ENCODE data around the gene PEPD. TPM values are rescaled to one million over a fixed set of nuclear protein-coding genes. Genes with fewer than 3 reads are reported as not detected.
A peak's percentile ranks its signal among the peaks of the same experiment; 100 is the strongest.

PEPD gene
- total RNA-seq, 2 donors from 2014 or later: 52.2 to 67.9 TPM

DNA sequence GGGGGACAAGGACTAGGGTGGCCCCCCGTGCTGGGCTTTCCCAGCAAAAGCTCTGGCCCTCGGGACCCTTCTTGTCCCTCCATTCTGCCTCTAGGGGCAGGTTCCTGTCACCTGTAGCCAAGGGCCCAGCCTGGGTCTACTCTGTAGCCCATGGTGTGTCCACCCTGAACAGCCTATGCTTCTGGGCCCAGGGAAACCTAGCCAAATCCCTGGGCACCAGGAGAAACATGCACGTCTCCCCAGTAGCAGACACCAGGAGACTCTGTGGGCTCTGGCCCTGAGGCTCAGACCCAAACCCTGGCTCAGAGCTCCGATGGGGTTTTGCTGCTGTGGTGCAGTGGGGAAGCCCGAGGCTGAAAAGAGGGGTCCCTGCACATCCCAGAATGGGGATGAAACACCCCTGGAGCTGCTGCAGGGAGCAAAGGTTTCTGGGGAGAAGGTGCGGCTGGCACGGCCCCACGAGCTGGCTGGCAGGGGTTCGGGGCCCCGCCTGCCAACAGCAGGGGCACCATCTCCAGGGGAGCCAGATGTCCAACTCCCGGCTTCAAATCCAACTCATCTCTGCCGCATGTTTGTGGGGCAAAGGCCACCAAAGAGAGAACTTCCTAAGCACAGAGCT, 129.9 kb downstream of the PEPD start:
- no peaks in the 10 kb centered on the region for H3K27me3 Mint-ChIP-seq (ENCODE audit: insufficient read depth)
- DNase-seq: no peak
- H3K4me3 ChIP-seq (ENCODE audit: low read length): no peak overlapping the region
- H3K27ac ChIP-seq (ENCODE audit: low read depth, low read length): no peak overlapping the region
- no peaks in the 10 kb centered on the region for H3K9me3 Mint-ChIP-seq
- no peak overlapping the region for H3K9ac ChIP-seq (ENCODE audit: extremely low read depth, low read length, poor library complexity, severe bottlenecking)
- 86 to 94% methylated on average over 10 to 12 of the region's 12 CpGs for WGBS, 2 experiments (ENCODE audit: insufficient coverage in 1 of 2, insufficient read length in 1 of 2)
- peak; percentile 50 for TF ChIP-seq CTCF (conservative IDR thresholded peaks at IDR 0.05)
- H3K4me1 ChIP-seq (ENCODE audit: control insufficient read depth, insufficient read depth, low read length): peaks cover under 1% of the 10 kb centered on the region
- peaks cover 5% of the 10 kb centered on the region for H3K36me3 ChIP-seq (ENCODE audit: control insufficient read depth, insufficient read depth, low read length)
- peaks cover 7% of the 10 kb centered on the region for H3K36me3 Mint-ChIP-seq (ENCODE audit: low read depth)
- H3K4me3 Mint-ChIP-seq: no peak overlapping the region
- H3K4me1 Mint-ChIP-seq: peaks cover 5% of the 10 kb centered on the region
- no peak overlapping the region for H3K27ac Mint-ChIP-seq
- no peaks in the 10 kb centered on the region for H3K9me3 ChIP-seq (ENCODE audit: control insufficient read depth, low read length)
- no peaks in the 10 kb centered on the region for H3K27me3 ChIP-seq (ENCODE audit: control insufficient read depth, insufficient read depth, low read length, poor library complexity, severe bottlenecking)

GRCh38 chr19:33390908-33391630, 130.5 kb downstream of the PEPD start:
- Mint-ChIP-seq H3K36me3 (ENCODE audit: low read depth) (peaks cover 8% of the 10 kb centered on the region), H3K9me3 (no peaks in the 10 kb centered on the region), H3K27ac (no peak overlapping the region), H3K27me3 (ENCODE audit: insufficient read depth) (no peaks in the 10 kb centered on the region), H3K4me3 (no peak overlapping the region), H3K4me1 (peaks cover 5% of the 10 kb centered on the region)
- Histone ChIP-seq H3K36me3 (ENCODE audit: control insufficient read depth, insufficient read depth, low read length) (peaks cover 9% of the 10 kb centered on the region), H3K4me3 (ENCODE audit: low read length) (no peak overlapping the region), H3K9ac (ENCODE audit: extremely low read depth, low read length, poor library complexity, severe bottlenecking) (no peak overlapping the region), H3K9me3 (ENCODE audit: control insufficient read depth, low read length) (no peaks in the 10 kb centered on the region), H3K27me3 (ENCODE audit: control insufficient read depth, insufficient read depth, low read length, poor library complexity, severe bottlenecking) (no peaks in the 10 kb centered on the region), H3K27ac (ENCODE audit: low read depth, low read length) (no peak overlapping the region), H3K4me1 (ENCODE audit: control insufficient read depth, insufficient read depth, low read length) (no peaks in the 10 kb centered on the region)
- WGBS, 2 experiments (ENCODE audit: insufficient coverage in 1 of 2, insufficient read length in 1 of 2): 94 to 95% methylated on average over 20 to 24 of the region's 24 CpGs
- DNase-seq: no peak
- TF ChIP-seq CTCF (conservative IDR thresholded peaks at IDR 0.05): no peak

DNA sequence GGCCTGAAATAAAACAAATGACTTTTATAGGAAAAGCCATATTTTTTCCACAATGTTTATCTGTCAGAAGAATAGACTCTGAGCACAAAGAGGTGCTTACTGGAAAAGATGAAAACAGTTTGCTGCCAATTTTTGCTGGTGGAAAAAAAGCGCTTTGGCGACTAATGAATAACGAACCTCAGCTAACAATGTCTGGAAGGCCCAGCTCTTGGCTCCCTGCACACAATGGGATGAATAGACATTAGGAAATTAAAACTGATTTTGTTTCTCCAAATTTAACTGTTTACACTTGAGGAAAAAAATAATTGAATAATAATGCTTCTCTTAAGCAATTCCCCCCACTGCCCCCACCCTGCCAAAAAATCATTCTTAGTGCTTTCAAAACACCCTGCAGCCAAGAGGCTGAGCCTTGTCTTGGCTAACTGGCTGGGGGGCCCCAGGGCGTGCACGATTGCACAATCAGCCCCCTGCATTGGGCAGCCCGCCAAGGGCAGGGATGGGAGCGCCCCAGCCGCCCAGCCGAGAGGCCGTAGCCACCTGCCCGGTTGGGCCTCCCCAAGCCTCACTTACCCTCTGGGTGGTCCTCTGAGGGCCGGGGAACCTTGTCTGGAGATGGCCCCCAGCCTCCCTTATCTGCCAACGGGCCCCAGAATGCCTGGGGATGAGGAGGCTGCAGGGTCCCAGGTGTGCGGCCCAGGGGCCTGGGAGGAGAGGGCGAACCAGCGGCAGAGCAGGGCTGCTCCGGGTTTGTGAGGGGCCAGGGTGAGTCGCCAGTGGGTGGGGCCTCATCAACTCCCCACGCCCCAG, 131.3 kb downstream of the PEPD start:
- Histone ChIP-seq H3K4me1 (ENCODE audit: control insufficient read depth, insufficient read depth, low read length) (no peaks in the 10 kb centered on the region), H3K27ac (ENCODE audit: low read depth, low read length) (no peak overlapping the region), H3K9ac (ENCODE audit: extremely low read depth, low read length, poor library complexity, severe bottlenecking) (no peak overlapping the region), H3K36me3 (ENCODE audit: control insufficient read depth, insufficient read depth, low read length) (peaks cover 11% of the 10 kb centered on the region), H3K27me3 (ENCODE audit: control insufficient read depth, insufficient read depth, low read length, poor library complexity, severe bottlenecking) (no peaks in the 10 kb centered on the region), H3K4me3 (ENCODE audit: low read length) (no peak overlapping the region), H3K9me3 (ENCODE audit: control insufficient read depth, low read length) (no peaks in the 10 kb centered on the region)
- no peaks in the 10 kb centered on the region for H3K9me3 Mint-ChIP-seq
- H3K27ac Mint-ChIP-seq: no peak overlapping the region
- DNase-seq: no peak
- TF ChIP-seq CTCF (conservative IDR thresholded peaks at IDR 0.05): no peak
- 96 to 98% methylated on average over 6 to 19 of the region's 19 CpGs for WGBS, 2 experiments (ENCODE audit: insufficient coverage in 1 of 2, insufficient read length in 1 of 2)
- H3K4me1 Mint-ChIP-seq: peaks cover 5% of the 10 kb centered on the region
- H3K36me3 Mint-ChIP-seq (ENCODE audit: low read depth): peaks cover 8% of the 10 kb centered on the region
- H3K27me3 Mint-ChIP-seq (ENCODE audit: insufficient read depth): no peaks in the 10 kb centered on the region
- H3K4me3 Mint-ChIP-seq: no peak overlapping the region

Measured in endodermal cell (in vitro differentiated cells).